Aorta (tissue), 5 donors: Measurements from ENCODE around the gene TPBGL. TPM values are rescaled to one million over a fixed set of nuclear protein-coding genes. Genes with fewer than 3 reads are reported as not detected.

Experiments used
- ATAC-seq: fragments of 200-7000 bp; cut with Tn5 transposase; one replicate; pipeline ENCODE4 v1.9.1; 2022; ENCODE audit warnings: moderate library complexity; ENCODE audit not compliant: low FRiP score
- DNase-seq, 2 donors: peaks; one replicate each; pipeline ENCODE4 v3.0.0-alpha.2; 2020
- H3K27ac ChIP-seq, 2 donors: one replicate each; pipeline ENCODE4 v1.5.1; 2013; ENCODE audit warnings: low read length in 2 of 2, mild to moderate bottlenecking in 2 of 2, moderate library complexity in 2 of 2, control low read depth in 1 of 2, inconsistent platforms in 1 of 2, low read depth in 1 of 2
- H3K27me3 ChIP-seq, 2 donors: one replicate each; pipeline ENCODE4 v1.6.1; 2013; ENCODE audit warnings: control low read depth in 1 of 2, low read length in 1 of 2, mild to moderate bottlenecking in 1 of 2, moderate library complexity in 1 of 2; ENCODE audit not compliant: insufficient read depth in 2 of 2, control insufficient read depth in 1 of 2
- H3K36me3 ChIP-seq, 2 donors: one replicate each; pipeline ENCODE4 v1.6.1; 2013; ENCODE audit warnings: control low read depth in 1 of 2, low read length in 1 of 2, mild to moderate bottlenecking in 1 of 2; ENCODE audit not compliant: insufficient read depth in 2 of 2, control insufficient read depth in 1 of 2
- H3K4me1 ChIP-seq, 2 donors: one replicate each; pipeline ENCODE4 v1.6.1; 2013; ENCODE audit warnings: low read length in 2 of 2, control low read depth in 1 of 2, mild to moderate bottlenecking in 1 of 2, moderate library complexity in 1 of 2; ENCODE audit not compliant: insufficient read depth in 2 of 2, control insufficient read depth in 1 of 2
- H3K4me3 ChIP-seq, 2 donors: one replicate each; pipeline ENCODE4 v1.5.1; 2013; ENCODE audit warnings: low read length in 2 of 2, control low read depth in 1 of 2, mild to moderate bottlenecking in 1 of 2
- H3K9me3 ChIP-seq: one replicate; pipeline ENCODE4 v1.6.1; 2013; ENCODE audit warnings: mild to moderate bottlenecking, low read length; ENCODE audit not compliant: control insufficient read depth
- WGBS, 2 donors: extraction: QIAGEN DNeasy Blood & Tissue Kit; methylation state at CpG; one replicate each; pipeline ENCODE4 v1.1.7; 2013; 5-methylcytosine and 5-hydroxymethylcytosine counted together
- intact Hi-C, 2 donors: fragments of 100-400 bp; cut with DNase I; formaldehyde crosslinking; loops; one replicate each; pipeline versions ENCODE4 v1.14.2 to v1.15.0; 2022
- polyA plus RNA-seq, 2 donors: library from polyadenylated mRNA; stranded (reverse); fragments of 200-250 nt; gene quantifications; one replicate each; pipeline ENCODE4 v1.2.3, GENCODE V29; 2013
- total RNA-seq, 2 donors: library from RNA; stranded (reverse); fragmentation: NEBNext Ultra II Directional; extraction: Animal tissue kit (Norgen Biotek cat#: 25700); gene quantifications; one replicate each; pipeline ENCODE4 v1.2.1, GENCODE V29; 2021
- donor health status: healthy with polysubstance abuse.
- donor health status: Bipolar disorder and iron deficiency.
- donor health status: DM: no; HTN: no; CAD: no.
- donor health status: DM: no; HTN: no; CAD: no.
- donor health status: DM: yes; HTN: yes; CAD: no.

Gene TPBGL
- total and polyA plus RNA-seq, 4 donors: 0.30 to 0.36 TPM; not detected in 2

DNA sequence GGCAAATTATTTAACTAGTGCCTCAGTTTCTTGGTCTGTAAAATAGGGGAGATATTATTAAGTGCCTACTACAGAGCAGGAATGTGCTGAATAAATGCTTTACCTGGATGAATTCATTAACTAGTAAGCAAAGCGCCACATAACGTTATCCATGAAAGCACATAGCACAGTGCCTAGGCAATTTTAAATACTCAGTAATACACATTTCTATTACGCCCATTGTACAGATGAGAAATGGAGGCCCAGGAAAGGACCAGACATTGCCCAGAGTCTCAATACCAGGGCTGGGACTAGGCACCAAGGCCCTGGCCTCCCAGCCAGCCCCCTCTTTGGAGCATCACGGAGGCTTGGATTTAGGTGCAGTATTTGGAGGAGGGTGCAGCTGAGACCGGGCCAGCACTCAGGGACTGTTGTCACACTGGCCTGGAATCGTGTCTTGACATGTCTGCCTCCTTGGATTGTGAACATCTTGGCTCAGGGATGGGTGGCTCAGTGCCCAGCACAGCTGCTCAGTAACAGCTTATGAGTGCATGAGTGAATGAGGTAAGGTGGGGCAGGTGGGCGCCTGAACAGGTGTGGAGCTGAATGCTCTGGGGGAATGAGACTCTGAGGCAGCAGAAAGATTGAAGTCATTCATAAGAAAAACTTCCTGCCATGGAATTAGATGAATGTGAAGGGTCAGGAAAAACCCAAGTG lies 42.1 kb upstream of the TPBGL start:
- ATAC-seq: no peak
- no peaks in the 10 kb centered on the region for H3K27me3 ChIP-seq
- no peaks in the 10 kb centered on the region for H3K4me1 ChIP-seq
- intact Hi-C loops: loop anchor here in 1 of 2 donors (5.0 kb wide), 1 partner anchor 56 kb away; no protein-coding TSS in a partner anchor
- DNase-seq: no peak
- no peaks in the 10 kb centered on the region for H3K9me3 ChIP-seq
- no peak overlapping the region for H3K27ac ChIP-seq
- H3K36me3 ChIP-seq: no peaks in the 10 kb centered on the region
- H3K4me3 ChIP-seq: no peak overlapping the region
- WGBS, 2 donors: 73% methylated on average over 7 of the region's 7 CpGs

DNA sequence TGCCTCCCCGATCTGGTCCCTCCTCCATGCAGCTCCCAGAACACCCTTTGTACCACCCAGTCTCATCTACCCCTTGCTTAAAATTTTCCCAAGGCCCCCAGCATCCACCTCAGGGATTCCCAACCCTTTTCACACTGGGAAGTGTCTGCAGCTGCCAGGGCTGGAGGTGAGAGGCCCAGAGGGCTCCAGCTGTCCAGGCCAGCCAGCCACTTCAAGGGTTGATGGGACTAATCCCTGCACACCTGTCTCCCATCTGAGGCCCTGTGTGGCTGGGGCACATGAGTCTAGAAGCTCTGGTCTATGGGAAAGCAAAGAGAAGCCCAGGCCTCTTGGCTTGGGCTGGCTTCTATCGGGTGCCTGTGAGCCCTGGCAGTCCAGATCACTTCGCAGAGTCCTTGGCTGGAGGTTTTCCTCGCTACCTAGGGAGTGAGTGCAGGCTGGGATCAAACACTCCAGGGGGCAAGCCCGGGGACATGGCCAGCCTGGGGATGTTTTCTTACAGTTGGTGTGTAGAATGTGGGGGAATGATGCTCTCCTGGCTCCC lies 41.1 kb upstream of the TPBGL start:
- H3K27ac ChIP-seq: no peak overlapping the region
- H3K4me3 ChIP-seq: no peak overlapping the region
- ATAC-seq: no peak
- no peaks in the 10 kb centered on the region for H3K4me1 ChIP-seq
- no peaks in the 10 kb centered on the region for H3K27me3 ChIP-seq
- WGBS, 2 donors: 62 to 75% methylated on average over 5 of the region's 5 CpGs
- DNase-seq: no peak
- intact Hi-C loops: loop anchor here in 1 of 2 donors (5.0 kb wide), 1 partner anchor 57 kb away; no protein-coding TSS in a partner anchor
- H3K9me3 ChIP-seq: no peaks in the 10 kb centered on the region
- no peaks in the 10 kb centered on the region for H3K36me3 ChIP-seq

DNA sequence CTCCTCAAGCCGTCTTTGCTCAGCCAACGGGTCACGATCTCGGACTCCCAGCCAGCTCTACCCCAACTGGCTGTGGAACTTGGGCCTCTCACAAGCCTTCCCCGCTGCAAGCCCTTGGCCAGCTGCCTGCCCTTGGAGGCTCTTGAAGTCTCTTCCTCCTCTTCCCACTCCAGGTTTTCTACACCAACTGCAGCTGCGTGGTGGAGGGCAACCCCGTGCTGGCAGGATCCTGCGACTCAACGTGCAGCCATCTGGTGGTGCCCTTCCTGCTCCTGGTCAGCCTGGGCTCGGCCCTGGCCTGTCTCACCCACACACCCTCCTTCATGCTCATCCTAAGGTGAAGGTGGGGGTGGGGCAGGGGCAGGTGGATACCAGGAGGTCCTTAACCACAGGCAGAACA lies 40.5 kb upstream of the TPBGL start:
- 44 to 60% methylated on average over 10 of the region's 10 CpGs for WGBS, 2 donors
- intact Hi-C loops: no loop called here

DNA sequence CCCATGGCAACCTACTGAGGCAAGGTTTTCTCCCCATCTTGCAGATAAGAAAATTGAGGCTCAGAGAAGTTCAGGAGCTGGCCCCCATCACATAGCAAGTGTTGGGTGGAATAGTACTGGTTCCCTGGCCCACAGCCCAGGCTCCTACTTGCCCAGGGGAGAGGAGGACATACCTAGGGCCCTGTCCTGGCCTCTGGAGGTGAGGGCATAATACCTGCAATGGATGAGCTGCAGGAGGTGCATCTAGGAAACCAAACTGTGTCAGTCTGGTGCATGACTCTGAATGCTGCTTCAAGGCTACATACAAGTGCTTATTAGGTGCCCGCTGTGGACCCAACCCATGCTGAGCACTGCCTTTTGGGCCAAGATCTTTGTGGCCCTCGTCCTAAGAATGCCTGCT lies 40.0 kb upstream of the TPBGL start:
- no peak for DNase-seq
- intact Hi-C loops: no loop called here

More for the DNA sequence above, 40.5 kb upstream of the TPBGL start:
- Histone ChIP-seq H3K27me3 (no peaks in the 10 kb centered on the region), H3K9me3 (no peaks in the 10 kb centered on the region), H3K4me1 (no peaks in the 10 kb centered on the region), H3K27ac (no peak overlapping the region), H3K36me3 (no peaks in the 10 kb centered on the region), H3K4me3 (no peak overlapping the region)
- ATAC-seq (no peak), DNase-seq (no peak)

DNA sequence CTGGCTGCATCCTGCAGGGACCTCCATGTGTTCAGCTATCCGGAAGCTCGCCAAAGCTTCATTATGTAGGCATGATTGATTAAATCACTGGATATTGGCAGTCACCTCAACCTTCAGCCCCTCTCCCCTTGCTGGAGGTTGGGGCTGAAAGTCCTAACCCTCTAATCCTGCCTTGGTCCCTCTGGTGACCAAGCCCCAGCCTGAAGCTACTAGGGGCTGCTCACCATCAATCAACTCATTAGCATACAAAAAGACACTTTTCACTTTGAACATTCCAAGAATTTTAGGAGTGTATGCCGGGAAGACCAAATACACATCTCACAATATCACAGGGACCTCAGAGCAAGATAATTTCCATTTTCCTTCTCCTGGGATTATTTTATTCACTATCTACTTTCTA lies 38.8 kb upstream of the TPBGL start:
- intact Hi-C loops: no loop called here
- Histone ChIP-seq H3K4me3 (no peak overlapping the region), H3K36me3 (no peaks in the 10 kb centered on the region), H3K4me1 (no peaks in the 10 kb centered on the region), H3K27ac (no peak overlapping the region), H3K27me3 (no peaks in the 10 kb centered on the region), H3K9me3 (no peaks in the 10 kb centered on the region)
- DNase-seq: no peak
- WGBS, 2 donors: 70 to 71% methylated on average over 3 of the region's 3 CpGs
- no peak for ATAC-seq

More for the DNA sequence above, 40.0 kb upstream of the TPBGL start:
- Histone ChIP-seq H3K36me3 (no peaks in the 10 kb centered on the region), H3K27ac (no peak overlapping the region), H3K4me1 (no peaks in the 10 kb centered on the region), H3K9me3 (no peaks in the 10 kb centered on the region), H3K27me3 (no peaks in the 10 kb centered on the region), H3K4me3 (no peak overlapping the region)
- no peak for ATAC-seq
- 89 to 91% methylated on average over 2 of the region's 2 CpGs for WGBS, 2 donors

DNA sequence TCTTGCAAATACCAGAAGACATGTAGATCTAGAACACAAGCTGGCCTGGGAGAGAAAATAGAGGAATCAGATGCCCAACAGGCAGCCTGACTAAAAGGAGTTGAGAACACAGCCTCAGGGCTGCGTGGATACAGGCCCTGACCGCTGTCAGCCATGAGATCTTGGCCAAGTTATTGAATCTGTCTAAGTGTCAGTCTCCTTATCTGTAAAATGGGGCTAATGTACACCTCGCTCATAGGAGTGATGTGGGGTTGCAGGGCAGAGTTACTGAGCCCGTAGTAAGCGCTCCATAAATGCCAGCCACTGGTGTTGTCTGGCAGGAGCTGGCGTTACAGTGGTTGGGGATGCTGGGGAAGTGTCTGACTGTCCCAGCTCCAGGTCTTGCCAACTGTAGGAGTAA lies 38.4 kb upstream of the TPBGL start:
- intact Hi-C loops: no loop called here
- no peaks in the 10 kb centered on the region for H3K4me1 ChIP-seq
- no peaks in the 10 kb centered on the region for H3K9me3 ChIP-seq
- H3K27ac ChIP-seq: no peak overlapping the region
- DNase-seq (no peak), ATAC-seq (no peak)
- H3K27me3 ChIP-seq: no peaks in the 10 kb centered on the region
- H3K36me3 ChIP-seq: no peaks in the 10 kb centered on the region
- 87 to 89% methylated on average over 6 of the region's 6 CpGs for WGBS, 2 donors
- no peak overlapping the region for H3K4me3 ChIP-seq

DNA sequence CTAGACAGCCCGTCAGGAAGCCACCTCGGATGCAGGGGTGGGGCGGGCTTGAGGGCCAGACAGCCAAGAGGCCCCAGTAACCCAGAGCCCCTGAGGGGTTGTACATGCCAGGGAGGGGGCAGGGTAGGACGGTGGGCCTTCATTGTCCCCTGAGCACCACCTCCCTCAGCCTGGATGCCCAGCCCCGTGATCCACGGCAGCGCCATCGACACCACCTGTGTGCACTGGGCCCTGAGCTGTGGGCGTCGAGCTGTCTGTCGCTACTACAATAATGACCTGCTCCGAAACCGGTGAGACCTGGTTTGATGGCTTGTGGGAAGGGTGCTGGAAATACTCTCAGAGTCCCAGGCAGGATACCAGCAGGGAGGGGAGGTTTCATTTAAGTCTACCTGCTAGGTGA lies 37.4 kb upstream of the TPBGL start:
- Histone ChIP-seq H3K4me3 (no peak overlapping the region), H3K27me3 (no peaks in the 10 kb centered on the region), H3K4me1 (no peaks in the 10 kb centered on the region), H3K27ac (no peak overlapping the region), H3K36me3 (no peaks in the 10 kb centered on the region), H3K9me3 (no peaks in the 10 kb centered on the region)
- 90 to 92% methylated on average over 13 of the region's 13 CpGs for WGBS, 2 donors
- no peak for ATAC-seq
- intact Hi-C loops: no loop called here
- DNase-seq: no peak

DNA sequence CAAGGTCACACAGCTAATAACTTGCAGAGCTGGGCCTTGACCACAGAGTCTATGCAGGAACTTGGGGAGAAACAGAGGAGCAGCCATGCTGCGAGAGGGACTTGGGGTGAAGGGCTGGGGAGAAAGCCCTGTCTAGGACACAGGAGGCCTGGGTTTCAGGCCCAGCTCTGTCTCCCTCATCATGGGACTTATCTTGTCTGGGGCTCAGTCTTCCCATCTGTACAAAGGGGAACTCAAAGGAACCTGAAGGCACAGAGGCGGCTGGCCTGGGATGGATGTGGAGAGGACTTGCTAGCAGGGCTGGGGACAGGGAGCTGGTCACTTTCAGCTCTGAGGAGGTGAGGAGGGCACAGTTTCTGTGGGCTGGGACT lies 36.9 kb upstream of the TPBGL start:
- intact Hi-C loops: no loop called here
- Histone ChIP-seq H3K27me3 (no peaks in the 10 kb centered on the region), H3K27ac (no peak overlapping the region), H3K4me1 (no peaks in the 10 kb centered on the region), H3K4me3 (no peak overlapping the region), H3K36me3 (no peaks in the 10 kb centered on the region), H3K9me3 (no peaks in the 10 kb centered on the region)
- DNase-seq: no peak
- ATAC-seq: no peak
- WGBS, 2 donors: 96% methylated on average over 2 of the region's 2 CpGs

DNA sequence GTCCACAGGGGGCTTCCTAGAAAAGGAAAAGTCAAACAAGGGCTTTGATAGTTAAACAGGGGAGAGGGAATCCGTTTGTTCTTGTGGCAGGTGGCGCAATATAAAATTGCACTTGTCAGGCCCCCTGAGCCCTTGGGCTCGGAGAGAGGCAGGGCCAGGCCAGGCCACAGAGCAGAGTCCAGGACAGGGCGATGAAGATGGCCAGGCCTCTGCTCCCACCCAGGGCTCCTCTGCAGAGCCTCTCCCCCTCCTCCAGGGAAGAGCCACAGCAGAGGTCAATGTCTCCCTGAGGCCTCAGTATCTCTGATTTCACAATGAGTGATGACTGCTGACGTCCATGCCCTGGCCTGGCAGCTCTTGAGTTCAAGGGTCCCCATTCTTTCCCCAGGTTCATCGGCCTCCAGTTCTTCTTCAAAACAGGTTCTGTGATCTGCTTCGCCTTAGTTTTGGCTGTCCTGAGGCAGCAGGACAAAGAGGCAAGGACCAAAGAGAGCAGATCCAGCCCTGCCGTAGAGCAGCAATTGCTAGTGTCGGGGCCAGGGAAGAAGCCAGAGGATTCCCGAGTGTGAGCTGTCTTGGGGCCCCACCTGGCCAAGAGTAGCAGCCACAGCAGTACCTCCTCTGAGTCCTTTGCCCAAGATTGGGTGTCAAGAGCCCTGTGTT lies 36.4 kb upstream of the TPBGL start:
- no peaks in the 10 kb centered on the region for H3K9me3 ChIP-seq
- ATAC-seq: no peak
- 90 to 91% methylated on average over 10 of the region's 10 CpGs for WGBS, 2 donors
- no peak for DNase-seq
- H3K4me3 ChIP-seq: no peak overlapping the region
- no peaks in the 10 kb centered on the region for H3K36me3 ChIP-seq
- H3K4me1 ChIP-seq: no peaks in the 10 kb centered on the region
- no peaks in the 10 kb centered on the region for H3K27me3 ChIP-seq
- intact Hi-C loops: no loop called here
- H3K27ac ChIP-seq: no peak overlapping the region
